ENCODE measurements around the gene IL27RA.
"Not testable (repeated sequence)": the region's sequence is repeated elsewhere in the genome, so short reads cannot be mapped to it uniquely, and the experiment has no call there.

The IL27RA gene

DNA sequence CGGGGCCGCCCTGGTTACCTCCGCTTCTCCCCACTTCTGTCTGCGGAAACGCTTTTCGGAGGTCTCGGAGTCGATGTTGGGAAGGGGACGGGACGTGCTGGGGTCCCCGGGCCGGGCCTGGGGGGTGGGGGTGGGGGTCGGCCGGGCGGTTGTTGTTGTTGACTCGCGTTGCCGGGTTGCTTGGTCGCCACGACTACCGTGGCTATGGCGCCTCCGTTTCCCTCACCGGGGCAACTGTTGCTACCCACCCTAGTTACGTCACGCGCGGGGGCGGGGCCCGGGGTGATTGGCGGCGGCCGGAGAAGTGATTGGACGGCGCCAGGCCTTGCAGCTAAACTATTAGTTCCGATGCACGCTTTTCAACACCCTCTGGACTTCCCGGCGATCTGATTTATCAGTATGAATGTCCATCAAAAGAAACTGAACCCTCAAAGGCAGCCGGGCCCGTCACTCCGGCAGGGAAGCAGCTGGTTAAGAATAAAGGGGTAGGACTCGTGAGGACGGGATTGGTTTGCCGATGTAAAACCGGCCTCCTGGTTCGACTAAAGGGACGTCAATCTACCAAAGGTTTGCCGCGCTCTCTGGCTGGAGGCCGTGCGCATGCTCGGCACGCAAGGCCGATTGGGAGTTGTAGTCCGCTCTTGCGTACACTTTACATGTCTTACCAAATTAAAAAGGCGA lies 25.3 kb upstream of the IL27RA start, which contains the start of gene RFX1:
Gene RFX1, minus strand, starts transcription at position 236 of the 681 bp plus-strand sequence. CDS start 12,477 bp downstream, outside the sequence.
- DNase-seq (ENCODE audit: low read depth), result peak; percentile 100
- TF ChIP-seq, protein P1, sequence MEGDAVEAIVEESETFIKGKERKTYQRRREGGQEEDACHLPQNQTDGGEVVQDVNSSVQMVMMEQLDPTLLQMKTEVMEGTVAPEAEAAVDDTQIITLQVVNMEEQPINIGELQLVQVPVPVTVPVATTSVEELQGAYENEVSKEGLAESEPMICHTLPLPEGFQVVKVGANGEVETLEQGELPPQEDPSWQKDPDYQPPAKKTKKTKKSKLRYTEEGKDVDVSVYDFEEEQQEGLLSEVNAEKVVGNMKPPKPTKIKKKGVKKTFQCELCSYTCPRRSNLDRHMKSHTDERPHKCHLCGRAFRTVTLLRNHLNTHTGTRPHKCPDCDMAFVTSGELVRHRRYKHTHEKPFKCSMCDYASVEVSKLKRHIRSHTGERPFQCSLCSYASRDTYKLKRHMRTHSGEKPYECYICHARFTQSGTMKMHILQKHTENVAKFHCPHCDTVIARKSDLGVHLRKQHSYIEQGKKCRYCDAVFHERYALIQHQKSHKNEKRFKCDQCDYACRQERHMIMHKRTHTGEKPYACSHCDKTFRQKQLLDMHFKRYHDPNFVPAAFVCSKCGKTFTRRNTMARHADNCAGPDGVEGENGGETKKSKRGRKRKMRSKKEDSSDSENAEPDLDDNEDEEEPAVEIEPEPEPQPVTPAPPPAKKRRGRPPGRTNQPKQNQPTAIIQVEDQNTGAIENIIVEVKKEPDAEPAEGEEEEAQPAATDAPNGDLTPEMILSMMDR (IDR thresholded peaks at IDR 0.05; ENCODE audit: insufficient read depth, low read depth, low read length, missing control alignments), result no peak
- peak within 1 kb of the TSS; percentile 79 for H3K4me3 ChIP-seq (ENCODE audit: low read depth, low read length)

DNA sequence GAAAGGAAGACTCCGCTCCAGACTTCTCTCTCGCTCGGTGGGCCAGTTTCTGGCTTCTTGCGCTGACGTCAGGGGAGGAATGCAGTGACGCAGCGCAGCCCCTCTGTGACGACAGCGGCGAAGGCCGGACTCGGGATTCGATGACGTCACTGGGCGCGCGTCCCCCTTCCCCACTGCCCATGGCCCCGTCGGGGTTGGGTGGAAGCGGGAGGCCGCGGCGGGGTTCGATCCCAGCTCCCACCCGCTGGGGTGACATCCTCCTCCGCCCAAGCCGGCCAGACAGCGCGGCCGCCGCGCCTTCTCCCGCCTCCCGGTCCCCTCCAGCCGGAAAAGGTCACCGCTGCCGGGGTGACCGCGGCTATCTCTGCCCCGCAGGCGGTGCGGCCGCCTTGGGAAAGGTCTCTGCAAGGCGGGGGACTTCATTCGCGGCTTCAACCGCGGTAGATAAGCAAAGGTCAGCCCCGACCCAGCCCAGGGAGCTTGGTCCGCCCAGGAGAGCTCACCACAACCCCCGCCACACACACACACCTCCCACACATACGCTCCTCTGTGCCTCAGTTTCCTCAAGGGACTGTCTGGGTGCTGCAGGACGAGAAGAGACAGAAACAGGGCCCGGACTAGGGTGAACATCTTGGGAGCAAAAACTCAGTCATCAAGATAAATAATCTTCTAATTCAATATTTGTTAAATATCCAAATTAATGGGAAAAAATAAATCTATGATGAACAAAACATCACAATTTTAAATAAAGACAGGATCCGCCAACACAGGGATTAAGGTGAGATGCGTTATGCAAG lies 24.6 kb upstream of the IL27RA start:
- TF ChIP-seq, protein P1 (IDR thresholded peaks at IDR 0.05; ENCODE audit: insufficient read depth, low read depth, low read length, missing control alignments), result no peak
- peak overlapping the region; percentile 76 for H3K4me3 ChIP-seq (ENCODE audit: low read depth, low read length)
- no peak for DNase-seq (ENCODE audit: low read depth)

DNA sequence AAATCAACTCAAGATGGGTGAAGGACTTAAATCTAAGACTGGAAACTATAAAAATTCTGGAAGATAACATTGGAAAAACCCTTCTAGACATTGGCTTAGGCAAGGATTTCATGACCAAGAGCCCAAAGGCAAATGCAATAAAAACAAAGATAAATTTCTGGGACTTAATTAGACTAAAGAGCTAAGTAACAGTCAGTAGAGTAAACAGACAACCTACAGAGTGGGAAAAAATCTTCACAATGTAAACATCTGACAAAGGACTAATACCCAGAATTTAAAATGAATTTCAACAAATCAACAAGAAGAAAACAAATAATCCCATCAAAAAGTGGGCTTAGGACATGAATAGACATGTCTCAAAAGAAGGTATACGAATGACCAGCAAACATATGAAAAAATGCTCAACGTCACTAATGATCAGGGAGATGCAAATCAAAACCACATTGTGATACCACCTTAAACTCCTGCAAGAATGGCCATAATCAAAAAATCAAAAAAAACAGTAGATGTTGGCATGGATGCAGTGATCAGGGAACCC lies 19.1 kb upstream of the IL27RA start:
- TF ChIP-seq, protein P1 (IDR thresholded peaks at IDR 0.05; ENCODE audit: insufficient read depth, low read depth, low read length, missing control alignments), result no peak
- DNase-seq (ENCODE audit: low read depth), result peak; percentile 21
- H3K4me3 ChIP-seq (ENCODE audit: low read depth, low read length), result no peak overlapping the region

DNA sequence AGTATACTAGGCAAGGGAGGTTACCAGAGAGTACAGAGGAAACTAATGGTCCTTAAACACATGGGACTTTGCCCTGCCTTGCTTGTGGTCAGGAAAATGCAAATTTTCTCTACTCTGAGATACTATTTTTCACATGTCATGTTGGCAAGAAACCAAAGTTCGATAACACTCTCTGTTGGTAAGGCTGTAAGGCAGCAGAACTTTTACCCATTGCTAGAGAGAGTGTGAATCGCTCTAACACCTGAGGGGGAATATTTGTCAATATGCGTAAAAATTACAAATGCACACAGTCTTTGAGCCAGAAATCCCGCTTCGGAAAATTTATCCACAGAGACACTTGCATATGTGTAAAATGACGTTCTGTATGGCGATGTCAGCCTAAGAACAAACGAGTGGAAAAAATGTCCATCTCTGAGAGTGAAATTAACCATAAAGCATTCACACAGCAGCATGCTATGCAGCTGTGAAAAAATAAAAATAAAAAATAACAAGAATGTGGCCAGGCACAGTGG lies 16.0 kb upstream of the IL27RA start:
- TF ChIP-seq, protein P1 (IDR thresholded peaks at IDR 0.05; ENCODE audit: insufficient read depth, low read depth, low read length, missing control alignments), result no peak
- peak; percentile 92 for DNase-seq (ENCODE audit: low read depth)
- peak overlapping the region; percentile 39 for H3K4me3 ChIP-seq (ENCODE audit: low read depth, low read length)

DNA sequence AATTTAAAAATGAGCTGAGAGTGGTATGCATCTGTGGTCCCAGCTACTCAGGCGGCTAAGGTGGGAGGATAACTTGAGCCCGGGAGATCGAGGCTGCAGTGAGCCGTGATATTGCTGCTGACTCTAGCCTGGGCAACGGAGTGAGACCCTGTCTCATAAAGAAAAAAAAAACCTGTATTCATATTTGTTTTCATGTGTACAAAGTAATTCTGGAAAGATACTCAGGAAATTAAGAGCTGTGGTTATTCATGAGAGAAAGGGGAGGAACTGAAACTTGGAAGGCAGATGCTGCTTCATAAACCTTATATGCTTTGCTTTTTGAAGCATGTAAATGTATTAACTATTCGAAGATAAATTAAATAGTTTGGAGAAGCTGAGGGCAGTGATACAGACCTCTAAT lies 12.5 kb upstream of the IL27RA start:
- TF ChIP-seq, protein P1 (IDR thresholded peaks at IDR 0.05; ENCODE audit: insufficient read depth, low read depth, low read length, missing control alignments), result no peak
- peak; percentile 18 for DNase-seq (ENCODE audit: low read depth)
- no peak overlapping the region for H3K4me3 ChIP-seq (ENCODE audit: low read depth, low read length)

DNA sequence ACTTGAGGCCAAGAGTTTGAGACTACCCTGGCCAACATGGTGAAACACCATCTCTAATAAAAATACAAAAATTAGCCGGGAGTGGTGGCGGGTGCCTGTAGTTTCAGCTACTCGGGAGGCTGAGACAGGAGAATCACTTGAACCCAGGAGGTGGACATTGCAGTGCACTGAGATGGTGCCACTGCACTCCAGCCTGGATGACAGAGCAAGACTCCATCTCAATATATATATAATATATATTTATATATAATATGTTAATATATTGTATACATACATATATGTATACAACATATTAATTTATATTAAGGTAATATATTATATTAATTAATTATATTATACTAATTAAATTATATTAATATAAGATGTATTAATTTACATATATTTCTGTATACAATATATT lies 11.8 kb upstream of the IL27RA start:
- DNase-seq (ENCODE audit: low read depth); H3K4me3 ChIP-seq (ENCODE audit: low read depth, low read length): not testable (repeated sequence)

DNA sequence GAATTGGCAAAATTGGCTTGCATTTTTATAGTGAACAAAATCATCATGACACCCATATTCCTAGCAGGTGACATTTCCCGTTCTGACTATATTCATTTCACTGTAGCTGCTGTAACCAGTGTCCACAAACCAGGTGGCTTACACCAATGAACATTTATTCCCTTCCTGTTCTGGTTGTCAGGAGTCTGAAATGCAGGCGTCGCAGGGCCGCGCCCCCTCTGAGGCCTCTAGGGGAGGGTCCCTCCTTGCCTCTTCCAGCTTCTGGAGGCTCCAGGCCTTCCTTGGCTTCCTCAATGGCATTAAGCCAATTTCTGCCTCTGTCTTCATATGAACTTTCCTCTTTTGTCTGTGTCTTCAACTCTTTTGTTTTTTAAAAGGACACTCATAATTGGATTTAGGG lies 10.1 kb upstream of the IL27RA start:
- no peak overlapping the region for H3K4me3 ChIP-seq (ENCODE audit: low read depth, low read length)
- TF ChIP-seq, protein P1 (IDR thresholded peaks at IDR 0.05; ENCODE audit: insufficient read depth, low read depth, low read length, missing control alignments), result no peak
- DNase-seq (ENCODE audit: low read depth), result no peak

Measured in GM12865 (cell line).